PFSK-1 (cell line): ENCODE data around the gene TRAK1.

ENCODE experiments used
- POLR2AphosphoS5 ChIP-seq: IDR thresholded peaks from 2 replicates; pipeline ENCODE4 v1.6.1; 2012; ENCODE audit warnings: low read depth, mild to moderate bottlenecking, control low read depth, low read length, moderate library complexity
- SIN3A ChIP-seq: IDR thresholded peaks from 2 replicates; pipeline ENCODE4 v1.6.1; 2012; ENCODE audit warnings: mild to moderate bottlenecking, low read length, moderate library complexity, borderline replicate concordance; ENCODE audit not compliant: insufficient read depth
- TAF1 ChIP-seq: IDR thresholded peaks from 2 replicates; pipeline ENCODE4 v1.6.1; 2012; ENCODE audit warnings: low read length, control low read depth, borderline replicate concordance; ENCODE audit not compliant: insufficient read depth
- TF ChIP-seq, protein P1 (sequence below), 2 experiments: IDR thresholded peaks; 2 replicates each; pipeline versions ENCODE4 v1.6.1 to v1.8.0; 2011 to 2012; ENCODE audit warnings: low read depth in 2 of 2, low read length in 2 of 2, control low read depth in 1 of 2, inconsistent platforms in 1 of 2, mild to moderate bottlenecking in 1 of 2, moderate library complexity in 1 of 2; ENCODE audit not compliant: insufficient read depth in 1 of 2

DNA sequence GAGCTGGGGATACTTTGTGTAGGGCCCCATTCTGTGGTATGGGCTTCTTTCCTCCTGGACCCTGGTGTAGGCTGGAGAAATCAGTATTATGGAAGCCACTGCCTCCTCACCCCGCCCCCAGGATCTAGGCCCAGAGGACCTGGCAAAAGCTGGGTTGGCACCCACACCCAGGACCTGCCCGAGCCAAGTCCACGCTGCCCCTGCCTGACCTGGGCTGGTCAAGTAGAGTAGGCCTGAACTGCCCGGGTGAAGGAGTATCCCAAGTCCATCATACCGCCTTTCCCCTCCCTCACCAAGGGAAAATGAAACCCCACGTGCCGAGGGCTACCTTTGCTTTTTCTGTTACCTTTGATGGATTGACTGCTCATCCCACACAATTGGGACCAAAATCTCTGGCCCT lies 37.7 kb upstream of the TRAK1 start:
- TF ChIP-seq SIN3A: no peak
- TF ChIP-seq TAF1: no peak
- TF ChIP-seq, protein P1, sequence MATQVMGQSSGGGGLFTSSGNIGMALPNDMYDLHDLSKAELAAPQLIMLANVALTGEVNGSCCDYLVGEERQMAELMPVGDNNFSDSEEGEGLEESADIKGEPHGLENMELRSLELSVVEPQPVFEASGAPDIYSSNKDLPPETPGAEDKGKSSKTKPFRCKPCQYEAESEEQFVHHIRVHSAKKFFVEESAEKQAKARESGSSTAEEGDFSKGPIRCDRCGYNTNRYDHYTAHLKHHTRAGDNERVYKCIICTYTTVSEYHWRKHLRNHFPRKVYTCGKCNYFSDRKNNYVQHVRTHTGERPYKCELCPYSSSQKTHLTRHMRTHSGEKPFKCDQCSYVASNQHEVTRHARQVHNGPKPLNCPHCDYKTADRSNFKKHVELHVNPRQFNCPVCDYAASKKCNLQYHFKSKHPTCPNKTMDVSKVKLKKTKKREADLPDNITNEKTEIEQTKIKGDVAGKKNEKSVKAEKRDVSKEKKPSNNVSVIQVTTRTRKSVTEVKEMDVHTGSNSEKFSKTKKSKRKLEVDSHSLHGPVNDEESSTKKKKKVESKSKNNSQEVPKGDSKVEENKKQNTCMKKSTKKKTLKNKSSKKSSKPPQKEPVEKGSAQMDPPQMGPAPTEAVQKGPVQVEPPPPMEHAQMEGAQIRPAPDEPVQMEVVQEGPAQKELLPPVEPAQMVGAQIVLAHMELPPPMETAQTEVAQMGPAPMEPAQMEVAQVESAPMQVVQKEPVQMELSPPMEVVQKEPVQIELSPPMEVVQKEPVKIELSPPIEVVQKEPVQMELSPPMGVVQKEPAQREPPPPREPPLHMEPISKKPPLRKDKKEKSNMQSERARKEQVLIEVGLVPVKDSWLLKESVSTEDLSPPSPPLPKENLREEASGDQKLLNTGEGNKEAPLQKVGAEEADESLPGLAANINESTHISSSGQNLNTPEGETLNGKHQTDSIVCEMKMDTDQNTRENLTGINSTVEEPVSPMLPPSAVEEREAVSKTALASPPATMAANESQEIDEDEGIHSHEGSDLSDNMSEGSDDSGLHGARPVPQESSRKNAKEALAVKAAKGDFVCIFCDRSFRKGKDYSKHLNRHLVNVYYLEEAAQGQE (IDR thresholded peaks at IDR 0.05; ENCODE audit: insufficient read depth in 1 of 2, low read depth in 2 of 2, low read length in 2 of 2): no peak
- no peak for TF ChIP-seq POLR2AphosphoS5
